ENCODE results near the gene AK8. TPM values are rescaled to one million over a fixed set of nuclear protein-coding genes. Genes with fewer than 3 reads are reported as not detected.

The AK8 gene
- total RNA-seq, 6 experiments from 2014 or later: 0.12 TPM; not detected in 4

- H3K27ac ChIP-seq: no peak overlapping the region
- H3K4me3 ChIP-seq: no peak overlapping the region
- H3K36me3 ChIP-seq: no peaks in the 10 kb centered on the region
- H3K4me1 ChIP-seq: no peaks in the 10 kb centered on the region
- no peak for TF ChIP-seq POLR2A (IDR thresholded peaks at IDR 0.05)
- no peak for TF ChIP-seq CTCF (IDR thresholded peaks at IDR 0.05)
- intact Hi-C loops (cut with DNase I): no loop called here
- H3K9me3 ChIP-seq: no peaks in the 10 kb centered on the region
- no peaks in the 10 kb centered on the region for H3K27me3 ChIP-seq
- WGBS (ENCODE audit: insufficient coverage, low coverage, low lambda C conversion rate, missing lambda C conversion rate): 82% methylated on average over 1 of the region's 1 CpG
- DNase-seq (no peak), ATAC-seq (no peak)
Measured at GRCh38 chr9:132760057-132760456, 118.0 kb downstream of the AK8 start.

GRCh38 chr9:132757016-132757415 is 121.1 kb downstream of the AK8 start:
- WGBS (ENCODE audit: insufficient coverage, low coverage, low lambda C conversion rate, missing lambda C conversion rate): 72% methylated on average over 10 of the region's 18 CpGs
- H3K9me3 ChIP-seq: no peaks in the 10 kb centered on the region
- no peaks in the 10 kb centered on the region for H3K36me3 ChIP-seq
- H3K4me1 ChIP-seq: no peaks in the 10 kb centered on the region
- H3K27ac ChIP-seq: no peak overlapping the region
- no peaks in the 10 kb centered on the region for H3K27me3 ChIP-seq
- no peak for DNase-seq
- no peak overlapping the region for H3K4me3 ChIP-seq
- ATAC-seq: no peak
- intact Hi-C loops (cut with DNase I): no loop called here
- no peak for TF ChIP-seq CTCF (IDR thresholded peaks at IDR 0.05)
- no peak for TF ChIP-seq POLR2A (IDR thresholded peaks at IDR 0.05)

- H3K4me1 ChIP-seq: no peaks in the 10 kb centered on the region
- no peak for DNase-seq
- H3K9me3 ChIP-seq: no peaks in the 10 kb centered on the region
- no peaks in the 10 kb centered on the region for H3K27me3 ChIP-seq
- intact Hi-C loops (cut with DNase I): no loop called here
- no peak for ATAC-seq
- 58% methylated on average over 7 of the region's 18 CpGs for WGBS (ENCODE audit: insufficient coverage, low coverage, low lambda C conversion rate, missing lambda C conversion rate)
- H3K27ac ChIP-seq: no peak overlapping the region
- TF ChIP-seq CTCF (IDR thresholded peaks at IDR 0.05): no peak
- TF ChIP-seq POLR2A (IDR thresholded peaks at IDR 0.05): no peak
- no peaks in the 10 kb centered on the region for H3K36me3 ChIP-seq
- H3K4me3 ChIP-seq: no peak overlapping the region
Measured at GRCh38 chr9:132756214-132756845, 121.8 kb downstream of the AK8 start.

- H3K9me3 ChIP-seq: no peaks in the 10 kb centered on the region
- H3K4me1 ChIP-seq: no peaks in the 10 kb centered on the region
- 60% methylated on average over 1 of the region's 9 CpGs for WGBS (ENCODE audit: insufficient coverage, low coverage, low lambda C conversion rate, missing lambda C conversion rate)
- ATAC-seq: no peak
- H3K36me3 ChIP-seq: no peaks in the 10 kb centered on the region
- no peak for DNase-seq
- H3K27ac ChIP-seq: no peak overlapping the region
- H3K27me3 ChIP-seq: no peaks in the 10 kb centered on the region
- no peak for TF ChIP-seq POLR2A (IDR thresholded peaks at IDR 0.05)
- no peak for TF ChIP-seq CTCF (IDR thresholded peaks at IDR 0.05)
- intact Hi-C loops (cut with DNase I): no loop called here
- no peak overlapping the region for H3K4me3 ChIP-seq
Measured at GRCh38 chr9:132755096-132755495, 123.0 kb downstream of the AK8 start.

- Histone ChIP-seq H3K9me3 (no peaks in the 10 kb centered on the region), H3K4me1 (no peaks in the 10 kb centered on the region), H3K27me3 (no peaks in the 10 kb centered on the region), H3K4me3 (no peak overlapping the region), H3K36me3 (no peaks in the 10 kb centered on the region), H3K27ac (no peak overlapping the region)
- DNase-seq: no peak
- intact Hi-C loops (cut with DNase I): no loop called here
- WGBS (ENCODE audit: insufficient coverage, low coverage, low lambda C conversion rate, missing lambda C conversion rate): 68% methylated on average over 3 of the region's 7 CpGs
- TF ChIP-seq CTCF (IDR thresholded peaks at IDR 0.05) (no peak), POLR2A (IDR thresholded peaks at IDR 0.05) (no peak)
- no peak for ATAC-seq
Measured at GRCh38 chr9:132754236-132754635, 123.8 kb downstream of the AK8 start.

Data from right lobe of liver (tissue), 6 donors.